Sigmoid colon (tissue), 3 donors: Measurements from ENCODE around the gene GALM.

ENCODE experiments used
- POLR2A ChIP-seq, 2 donors: fragments of 450-650 bp; IDR thresholded peaks; one replicate each; pipeline ENCODE4 v1.6.1; 2016; ENCODE audit warnings: antibody characterized with exemption in 2 of 2, mild to moderate bottlenecking in 2 of 2, moderate library complexity in 2 of 2
- TF ChIP-seq, protein P1 (sequence below), 4 experiments: fragments of 450-650 bp in 3 of 4; fragments of 200-600 bp in 1 of 4; IDR thresholded peaks; one replicate each; pipeline ENCODE4 v1.5.1; 2016 to 2019; ENCODE audit warnings: antibody characterized with exemption in 4 of 4, mild to moderate bottlenecking in 3 of 4, moderate library complexity in 2 of 4

GRCh38 chr2:38668092-38668491, 2.2 kb downstream of the GALM start:
- no peak for TF ChIP-seq POLR2A (IDR thresholded peaks at IDR 0.05)
- TF ChIP-seq, protein P1, sequence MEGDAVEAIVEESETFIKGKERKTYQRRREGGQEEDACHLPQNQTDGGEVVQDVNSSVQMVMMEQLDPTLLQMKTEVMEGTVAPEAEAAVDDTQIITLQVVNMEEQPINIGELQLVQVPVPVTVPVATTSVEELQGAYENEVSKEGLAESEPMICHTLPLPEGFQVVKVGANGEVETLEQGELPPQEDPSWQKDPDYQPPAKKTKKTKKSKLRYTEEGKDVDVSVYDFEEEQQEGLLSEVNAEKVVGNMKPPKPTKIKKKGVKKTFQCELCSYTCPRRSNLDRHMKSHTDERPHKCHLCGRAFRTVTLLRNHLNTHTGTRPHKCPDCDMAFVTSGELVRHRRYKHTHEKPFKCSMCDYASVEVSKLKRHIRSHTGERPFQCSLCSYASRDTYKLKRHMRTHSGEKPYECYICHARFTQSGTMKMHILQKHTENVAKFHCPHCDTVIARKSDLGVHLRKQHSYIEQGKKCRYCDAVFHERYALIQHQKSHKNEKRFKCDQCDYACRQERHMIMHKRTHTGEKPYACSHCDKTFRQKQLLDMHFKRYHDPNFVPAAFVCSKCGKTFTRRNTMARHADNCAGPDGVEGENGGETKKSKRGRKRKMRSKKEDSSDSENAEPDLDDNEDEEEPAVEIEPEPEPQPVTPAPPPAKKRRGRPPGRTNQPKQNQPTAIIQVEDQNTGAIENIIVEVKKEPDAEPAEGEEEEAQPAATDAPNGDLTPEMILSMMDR (IDR thresholded peaks at IDR 0.05), result no peak
